Measurements from ENCODE around the gene IQCE.
A peak's percentile ranks its signal among the peaks of the same experiment; 100 is the strongest.

Gene IQCE

GRCh38 chr7:2572101-2572842 lies 13.5 kb downstream of the IQCE start:
- H3K27ac Mint-ChIP-seq = peak overlapping the region in 1 of 2 donors; percentile 74
- peaks cover 12% of the 10 kb centered on the region for H3K4me1 Mint-ChIP-seq
- no peaks in the 10 kb centered on the region for H3K9me3 Mint-ChIP-seq
- DNase-seq (no peak), ATAC-seq (no peak)
- no peaks in the 10 kb centered on the region for H3K27me3 Mint-ChIP-seq
- H3K4me3 Mint-ChIP-seq = no peak overlapping the region

GRCh38 chr7:2573761-2574160 lies 15.0 kb downstream of the IQCE start:
- peaks cover 6% of the 10 kb centered on the region for H3K4me1 Mint-ChIP-seq

GRCh38 chr7:2575046-2575732 lies 16.4 kb downstream of the IQCE start:
- Mint-ChIP-seq H3K27me3 (no peaks in the 10 kb centered on the region), H3K4me1 (peaks cover 6% of the 10 kb centered on the region), H3K27ac (no peak overlapping the region), H3K9me3 (no peaks in the 10 kb centered on the region), H3K4me3 (no peak overlapping the region)
- no peak for ATAC-seq
- DNase-seq = no peak

More at GRCh38 chr7:2573761-2574160, 15.0 kb downstream of the IQCE start:
- no peak for ATAC-seq
- Mint-ChIP-seq H3K27me3 (no peaks in the 10 kb centered on the region), H3K27ac (no peak overlapping the region), H3K4me3 (no peak overlapping the region), H3K9me3 (no peaks in the 10 kb centered on the region)
- DNase-seq = no peak

- ATAC-seq = no peak
- Mint-ChIP-seq H3K4me3 (no peak overlapping the region), H3K4me1 (peaks cover 6% of the 10 kb centered on the region), H3K9me3 (no peaks in the 10 kb centered on the region), H3K27me3 (no peaks in the 10 kb centered on the region), H3K27ac (no peak overlapping the region)
- DNase-seq = no peak
These were observed 17.1 kb downstream of the IQCE start for GRCh38 chr7:2575733-2576340.

GRCh38 chr7:2576742-2577491 lies 18.1 kb downstream of the IQCE start:
- ATAC-seq (no peak), DNase-seq (no peak)
- H3K9me3 Mint-ChIP-seq = no peaks in the 10 kb centered on the region
- no peak overlapping the region for H3K4me3 Mint-ChIP-seq
- no peaks in the 10 kb centered on the region for H3K27me3 Mint-ChIP-seq
- H3K27ac Mint-ChIP-seq = no peak overlapping the region
- H3K4me1 Mint-ChIP-seq = peaks cover 5% of the 10 kb centered on the region

GRCh38 chr7:2577914-2578680 lies 19.3 kb downstream of the IQCE start:
- DNase-seq (no peak), ATAC-seq (no peak)
- no peaks in the 10 kb centered on the region for H3K27me3 Mint-ChIP-seq
- H3K9me3 Mint-ChIP-seq = no peaks in the 10 kb centered on the region
- no peaks in the 10 kb centered on the region for H3K4me1 Mint-ChIP-seq
- no peak overlapping the region for H3K27ac Mint-ChIP-seq
- H3K4me3 Mint-ChIP-seq = no peak overlapping the region

- no peaks in the 10 kb centered on the region for H3K9me3 Mint-ChIP-seq
- no peak overlapping the region for H3K27ac Mint-ChIP-seq
- no peak for ATAC-seq
- no peak overlapping the region for H3K4me3 Mint-ChIP-seq
- no peaks in the 10 kb centered on the region for H3K27me3 Mint-ChIP-seq
- no peak for DNase-seq
- H3K4me1 Mint-ChIP-seq = no peaks in the 10 kb centered on the region
These were observed 21.9 kb downstream of the IQCE start for GRCh38 chr7:2580636-2581035.

- Mint-ChIP-seq H3K4me1 (no peaks in the 10 kb centered on the region), H3K9me3 (no peaks in the 10 kb centered on the region), H3K27me3 (no peaks in the 10 kb centered on the region), H3K4me3 (no peak overlapping the region), H3K27ac (no peak overlapping the region)
- no peak for ATAC-seq
- no peak for DNase-seq
These were observed 23.4 kb downstream of the IQCE start for GRCh38 chr7:2582006-2582735.

- H3K27me3 Mint-ChIP-seq = no peaks in the 10 kb centered on the region
- no peaks in the 10 kb centered on the region for H3K4me1 Mint-ChIP-seq
- ATAC-seq = peak; percentile 65
- DNase-seq = no peak
- H3K4me3 Mint-ChIP-seq = no peak overlapping the region
- no peak overlapping the region for H3K27ac Mint-ChIP-seq
- H3K9me3 Mint-ChIP-seq = no peaks in the 10 kb centered on the region
These were observed 25.2 kb downstream of the IQCE start for GRCh38 chr7:2583798-2584580.

- H3K27ac Mint-ChIP-seq = no peak overlapping the region
- ATAC-seq = no peak
- no peak for DNase-seq
- no peaks in the 10 kb centered on the region for H3K27me3 Mint-ChIP-seq
- H3K4me1 Mint-ChIP-seq = no peaks in the 10 kb centered on the region
- no peaks in the 10 kb centered on the region for H3K9me3 Mint-ChIP-seq
- no peak overlapping the region for H3K4me3 Mint-ChIP-seq
These were observed 26.7 kb downstream of the IQCE start for GRCh38 chr7:2585446-2585845.

GRCh38 chr7:2586326-2587020 lies 27.7 kb downstream of the IQCE start:
- Mint-ChIP-seq H3K27me3 (no peaks in the 10 kb centered on the region), H3K27ac (no peak overlapping the region), H3K4me3 (no peak overlapping the region), H3K9me3 (no peaks in the 10 kb centered on the region), H3K4me1 (no peaks in the 10 kb centered on the region)
- ATAC-seq = no peak
- DNase-seq = no peak

GRCh38 chr7:2587134-2587533 lies 28.4 kb downstream of the IQCE start:
- Mint-ChIP-seq H3K4me1 (no peaks in the 10 kb centered on the region), H3K9me3 (no peaks in the 10 kb centered on the region), H3K4me3 (no peak overlapping the region), H3K27ac (no peak overlapping the region), H3K27me3 (no peaks in the 10 kb centered on the region)
- ATAC-seq = no peak
- no peak for DNase-seq

- H3K4me3 Mint-ChIP-seq = no peak overlapping the region
- H3K9me3 Mint-ChIP-seq = no peaks in the 10 kb centered on the region
- peak; percentile 33 for ATAC-seq
- no peak for DNase-seq
- H3K4me1 Mint-ChIP-seq = no peaks in the 10 kb centered on the region
- H3K27me3 Mint-ChIP-seq = no peaks in the 10 kb centered on the region
- H3K27ac Mint-ChIP-seq = no peak overlapping the region
These were observed 29.0 kb downstream of the IQCE start for GRCh38 chr7:2587778-2588177.
